DOHH2 (cell line): Measurements from ENCODE around the gene UTP15.

ENCODE experiments used
- H3F3A ChIP-seq: fragments of 200-600 bp; sonication (generic), shearing (Covaris generic); 2 replicates; pipeline ENCODE4 v1.6.0; 2016; ENCODE audit warnings: antibody characterized with exemption, mild to moderate bottlenecking; ENCODE audit not compliant: control insufficient read depth, insufficient read depth
- H3K27ac ChIP-seq: fragments of 200-600 bp; sonication (generic); 2 replicates; pipeline ENCODE4 v1.5.1; 2014; ENCODE audit warnings: low read depth, mild to moderate bottlenecking, low read length, moderate library complexity
- H3K27me3 ChIP-seq: fragments of 200-600 bp; sonication (generic); 2 replicates; pipeline ENCODE4 v1.6.1; 2014; ENCODE audit warnings: mild to moderate bottlenecking, low read length, mixed read lengths; ENCODE audit not compliant: control insufficient read depth
- H3K36me3 ChIP-seq: fragments of 200-600 bp; sonication (generic); 2 replicates; pipeline ENCODE4 v1.6.1; 2014; ENCODE audit warnings: mild to moderate bottlenecking, low read length, moderate library complexity, mixed read lengths; ENCODE audit not compliant: control insufficient read depth
- H3K4me1 ChIP-seq: fragments of 200-600 bp; sonication (generic); 2 replicates; pipeline ENCODE4 v1.6.1; 2014; ENCODE audit warnings: mild to moderate bottlenecking, low read length, mixed read lengths; ENCODE audit not compliant: control insufficient read depth
- H3K4me2 ChIP-seq: fragments of 200-600 bp; sonication (generic); 2 replicates; pipeline ENCODE4 v1.6.0; 2014; ENCODE audit warnings: mild to moderate bottlenecking, low read length, moderate library complexity
- H3K4me3 ChIP-seq: fragments of 200-600 bp; sonication (generic); 2 replicates; pipeline ENCODE4 v1.5.1; 2014; ENCODE audit warnings: mild to moderate bottlenecking, low read length, mixed read lengths
- H3K79me2 ChIP-seq: fragments of 200-600 bp; sonication (generic); 2 replicates; pipeline ENCODE4 v1.6.1; 2014; ENCODE audit warnings: mild to moderate bottlenecking, low read length, mixed read lengths; ENCODE audit not compliant: control insufficient read depth
- H3K9me2 ChIP-seq: fragments of 200-600 bp; sonication (generic); replicated peaks from 2 replicates; pipeline ENCODE4 v1.6.1; 2014; ENCODE audit warnings: mild to moderate bottlenecking, low read length, mixed read lengths; ENCODE audit not compliant: control insufficient read depth
- H3K9me3 ChIP-seq: fragments of 200-600 bp; sonication (generic); 2 replicates; pipeline ENCODE4 v1.6.1; 2014; ENCODE audit warnings: antibody characterized with exemption, low read length, mixed read lengths; ENCODE audit not compliant: control insufficient read depth, insufficient read depth
- H4K20me1 ChIP-seq: fragments of 200-600 bp; sonication (generic); 2 replicates; pipeline ENCODE4 v1.6.0; 2014; ENCODE audit warnings: low read depth, mild to moderate bottlenecking, antibody characterized with exemption, low read length, moderate library complexity; ENCODE audit not compliant: control insufficient read depth, insufficient read depth
- CTCF ChIP-seq: fragments of 200-600 bp; sonication (generic); IDR thresholded peaks from one replicate; pipeline ENCODE4 v1.5.1; 2014; ENCODE audit warnings: antibody characterized with exemption, mild to moderate bottlenecking, low read depth, low read length; ENCODE audit not compliant: poor library complexity, severe bottlenecking
- EZH2phosphoT487 ChIP-seq: fragments of 200-600 bp; sonication (generic); IDR thresholded peaks from 2 replicates; pipeline ENCODE4 v1.6.1; 2017; ENCODE audit warnings: borderline replicate concordance, mild to moderate bottlenecking, antibody characterized with exemption, low read length, moderate library complexity, mixed read lengths

UTP15 gene

DNA sequence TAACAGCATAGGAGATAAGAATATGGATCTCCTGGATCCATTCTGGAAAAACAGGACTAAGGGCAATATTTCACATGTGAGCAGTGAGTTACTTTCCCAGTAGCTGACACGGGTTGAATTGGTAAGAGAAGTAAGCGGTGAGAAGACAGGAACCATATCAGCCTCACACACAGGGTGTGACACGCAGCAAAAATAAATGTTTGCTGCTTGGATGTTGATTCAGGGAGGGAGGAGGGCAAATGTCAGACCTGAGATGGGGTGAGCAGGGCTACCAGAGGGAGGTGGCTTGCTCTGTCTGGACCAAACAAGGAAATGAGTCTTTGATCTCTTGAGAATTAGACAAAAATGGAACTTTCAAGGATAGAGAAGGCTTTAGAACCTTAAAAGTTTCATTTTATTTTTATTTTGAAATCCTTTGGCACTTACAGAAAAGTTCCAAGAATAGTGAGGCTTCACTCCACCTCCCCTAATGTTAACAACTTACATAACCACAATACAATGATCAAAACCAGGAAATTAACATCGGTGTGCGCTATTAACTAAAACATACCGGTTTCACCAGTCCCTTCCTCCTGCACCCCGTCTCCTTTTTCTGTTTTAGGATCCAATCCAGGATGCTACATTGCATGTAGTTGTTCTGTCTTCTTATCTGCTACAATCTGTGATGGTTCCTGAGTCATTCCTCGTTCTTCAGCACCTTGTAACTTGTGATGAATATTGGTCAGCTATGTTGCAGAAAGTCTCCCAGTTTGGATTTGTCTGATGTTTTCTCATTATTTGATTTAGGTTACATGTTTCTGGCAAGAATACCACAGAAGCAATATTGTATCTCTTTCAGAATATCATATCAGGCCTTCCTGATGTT is 39.9 kb downstream of the UTP15 start:
- no peaks in the 10 kb centered on the region for H4K20me1 ChIP-seq
- peaks cover 2% of the 10 kb centered on the region; the same call in 1 of the 2 replicates for H3K27me3 ChIP-seq
- no peaks in the 10 kb centered on the region for H3F3A ChIP-seq
- TF ChIP-seq EZH2phosphoT487 (no peak), CTCF (no peak)
- H3K4me1 ChIP-seq = no peaks in the 10 kb centered on the region
- H3K4me3 ChIP-seq = no peak overlapping the region
- no peak overlapping the region for H3K4me2 ChIP-seq
- H3K79me2 ChIP-seq = no peaks in the 10 kb centered on the region
- no peaks in the 10 kb centered on the region for H3K9me2 ChIP-seq
- H3K27ac ChIP-seq = no peak overlapping the region
- H3K36me3 ChIP-seq = no peaks in the 10 kb centered on the region
- 0 out of 2 replicates have a peak, but pooled peaks cover 5% of the 10 kb centered on the region for H3K9me3 ChIP-seq

DNA sequence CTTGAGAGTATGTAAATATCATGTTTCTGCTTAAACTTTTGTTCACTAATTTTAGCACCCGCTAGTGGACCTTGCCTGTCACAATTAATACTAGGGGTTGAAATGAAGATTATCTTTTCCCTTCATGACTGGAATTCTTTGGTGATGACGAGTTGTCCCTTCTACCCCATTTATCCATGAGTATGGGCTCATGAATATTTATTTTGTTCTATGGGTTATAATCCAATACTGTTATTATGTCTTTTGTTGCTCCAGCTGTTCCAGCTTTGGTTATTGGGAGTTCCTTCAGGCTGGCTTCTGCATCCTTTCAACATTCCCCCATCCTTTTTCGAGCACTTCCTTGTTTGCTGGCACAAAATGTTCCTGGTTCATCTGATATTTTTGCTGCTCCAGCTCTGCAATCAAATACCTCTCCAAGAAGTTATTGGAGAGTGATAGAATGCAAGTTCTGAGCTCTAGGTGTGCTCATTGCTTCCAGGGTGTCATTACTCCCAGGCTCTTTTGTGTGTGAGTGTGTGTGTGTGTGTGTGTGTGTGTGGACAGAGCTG is 40.7 kb downstream of the UTP15 start:
- H3K9me3 ChIP-seq = 0 out of 2 replicates have a peak, but pooled peaks cover 5% of the 10 kb centered on the region
- H3K4me2 ChIP-seq = no peak overlapping the region
- no peaks in the 10 kb centered on the region for H4K20me1 ChIP-seq
- H3K27me3 ChIP-seq = peaks cover 2% of the 10 kb centered on the region; the same call in 1 of the 2 replicates
- H3K4me1 ChIP-seq = no peaks in the 10 kb centered on the region
- no peak overlapping the region for H3K27ac ChIP-seq
- H3K9me2 ChIP-seq = no peaks in the 10 kb centered on the region
- H3K4me3 ChIP-seq = no peak overlapping the region
- H3F3A ChIP-seq = no peaks in the 10 kb centered on the region
- no peaks in the 10 kb centered on the region for H3K79me2 ChIP-seq
- no peaks in the 10 kb centered on the region for H3K36me3 ChIP-seq
- TF ChIP-seq CTCF (no peak), EZH2phosphoT487 (no peak)

DNA sequence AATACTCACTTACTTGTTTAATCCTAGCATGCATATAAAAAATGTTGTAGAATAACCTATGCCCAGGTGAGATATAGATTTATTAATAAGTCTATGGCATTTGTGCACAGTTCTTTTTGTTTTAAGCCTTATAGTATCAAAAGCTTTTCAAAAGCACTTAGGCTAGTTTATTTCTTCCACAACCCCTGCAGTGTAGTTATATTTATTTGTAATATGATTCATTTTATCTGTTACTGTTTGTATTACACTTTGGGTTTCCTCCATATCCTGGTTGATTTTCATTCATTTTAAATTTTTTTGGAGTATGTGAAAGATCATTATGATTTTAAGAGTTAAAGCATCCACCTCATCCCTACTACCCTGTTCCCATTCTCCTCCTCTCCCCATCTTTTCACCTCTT is 41.7 kb downstream of the UTP15 start:
- Histone ChIP-seq H3K36me3 (no peaks in the 10 kb centered on the region), H3F3A (no peaks in the 10 kb centered on the region), H3K27me3 (no peaks in the 10 kb centered on the region), H3K4me2 (no peak overlapping the region), H4K20me1 (no peaks in the 10 kb centered on the region), H3K9me3 (no peaks in the 10 kb centered on the region), H3K27ac (no peak overlapping the region), H3K9me2 (no peaks in the 10 kb centered on the region), H3K79me2 (no peaks in the 10 kb centered on the region), H3K4me1 (no peaks in the 10 kb centered on the region), H3K4me3 (no peak overlapping the region)
- TF ChIP-seq EZH2phosphoT487 (no peak), CTCF (no peak)
